ENCODE data around the gene HPD.

The HPD gene

GRCh38 chr12:121799842-121800693 is 58.6 kb downstream of the HPD start:
- peak overlapping the region; percentile 79 for H3K9ac ChIP-seq (ENCODE audit: low read depth, low read length)
- H3K27ac ChIP-seq (ENCODE audit: low read length): no peak overlapping the region
- no peaks in the 10 kb centered on the region for H3K9me3 ChIP-seq (ENCODE audit: insufficient read depth, low read depth, low read length)
- peaks cover 30% of the 10 kb centered on the region for H3K36me3 ChIP-seq (ENCODE audit: insufficient read depth, low read depth, low read length)
- no peaks in the 10 kb centered on the region for H3K27me3 ChIP-seq (ENCODE audit: insufficient read depth, low read length)
- H3K4me3 ChIP-seq (ENCODE audit: low read length): peak overlapping the region; percentile 79
- peaks cover 21% of the 10 kb centered on the region for H3K4me1 ChIP-seq (ENCODE audit: insufficient read depth, low read length)

DNA sequence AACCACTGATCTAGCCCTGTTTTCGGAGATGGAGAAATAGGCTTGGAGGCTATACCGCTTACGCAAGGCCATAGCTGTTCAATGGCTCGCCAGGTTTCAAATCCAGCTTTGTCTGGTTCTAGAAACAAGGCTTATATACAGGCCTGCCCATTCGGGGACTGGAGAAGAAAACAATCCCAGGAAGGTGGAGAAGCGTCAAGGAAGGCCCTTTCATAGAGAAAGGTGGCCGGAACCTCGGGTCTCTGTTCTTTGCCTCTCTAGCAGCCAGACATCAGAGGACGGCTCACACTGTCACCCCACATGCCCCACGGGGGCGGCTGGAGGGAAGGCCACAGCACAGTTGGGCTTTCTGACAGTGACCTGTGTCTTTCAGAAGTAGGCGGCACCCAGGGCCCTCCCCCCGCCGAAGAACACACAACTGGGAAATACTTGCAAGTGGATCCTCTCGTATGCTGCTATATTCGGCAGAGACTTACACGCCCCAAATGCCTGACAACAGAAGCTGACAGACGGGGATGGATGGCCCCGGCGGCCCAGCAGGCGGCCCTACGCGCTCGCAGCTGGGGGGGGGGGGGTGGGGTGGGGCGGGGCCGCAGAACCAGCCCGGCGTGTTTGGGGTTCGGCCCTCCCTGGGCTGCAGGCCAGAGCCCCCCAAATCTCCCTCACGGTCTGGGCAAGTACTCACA is 59.4 kb downstream of the HPD start:
- Histone ChIP-seq H3K4me3 (ENCODE audit: low read length) (peak overlapping the region; percentile 79), H3K9me3 (ENCODE audit: insufficient read depth, low read depth, low read length) (no peaks in the 10 kb centered on the region), H3K27ac (ENCODE audit: low read length) (no peak overlapping the region), H3K9ac (ENCODE audit: low read depth, low read length) (peak overlapping the region; percentile 79; the same call in 1 of the 2 replicates), H3K36me3 (ENCODE audit: insufficient read depth, low read depth, low read length) (peaks cover 30% of the 10 kb centered on the region), H3K27me3 (ENCODE audit: insufficient read depth, low read length) (no peaks in the 10 kb centered on the region), H3K4me1 (ENCODE audit: insufficient read depth, low read length) (peaks cover 21% of the 10 kb centered on the region)

GRCh38 chr12:121798787-121799155 is 59.9 kb downstream of the HPD start:
- no peaks in the 10 kb centered on the region for H3K9me3 ChIP-seq (ENCODE audit: insufficient read depth, low read depth, low read length)
- no peaks in the 10 kb centered on the region for H3K27me3 ChIP-seq (ENCODE audit: insufficient read depth, low read length)
- peak overlapping the region; percentile 57 for H3K4me3 ChIP-seq (ENCODE audit: low read length)
- H3K36me3 ChIP-seq (ENCODE audit: insufficient read depth, low read depth, low read length): peaks cover 30% of the 10 kb centered on the region
- H3K9ac ChIP-seq (ENCODE audit: low read depth, low read length): peak overlapping the region; percentile 32; the same call in 1 of the 2 replicates
- peaks cover 21% of the 10 kb centered on the region for H3K4me1 ChIP-seq (ENCODE audit: insufficient read depth, low read length)
- H3K27ac ChIP-seq (ENCODE audit: low read length): no peak overlapping the region

DNA sequence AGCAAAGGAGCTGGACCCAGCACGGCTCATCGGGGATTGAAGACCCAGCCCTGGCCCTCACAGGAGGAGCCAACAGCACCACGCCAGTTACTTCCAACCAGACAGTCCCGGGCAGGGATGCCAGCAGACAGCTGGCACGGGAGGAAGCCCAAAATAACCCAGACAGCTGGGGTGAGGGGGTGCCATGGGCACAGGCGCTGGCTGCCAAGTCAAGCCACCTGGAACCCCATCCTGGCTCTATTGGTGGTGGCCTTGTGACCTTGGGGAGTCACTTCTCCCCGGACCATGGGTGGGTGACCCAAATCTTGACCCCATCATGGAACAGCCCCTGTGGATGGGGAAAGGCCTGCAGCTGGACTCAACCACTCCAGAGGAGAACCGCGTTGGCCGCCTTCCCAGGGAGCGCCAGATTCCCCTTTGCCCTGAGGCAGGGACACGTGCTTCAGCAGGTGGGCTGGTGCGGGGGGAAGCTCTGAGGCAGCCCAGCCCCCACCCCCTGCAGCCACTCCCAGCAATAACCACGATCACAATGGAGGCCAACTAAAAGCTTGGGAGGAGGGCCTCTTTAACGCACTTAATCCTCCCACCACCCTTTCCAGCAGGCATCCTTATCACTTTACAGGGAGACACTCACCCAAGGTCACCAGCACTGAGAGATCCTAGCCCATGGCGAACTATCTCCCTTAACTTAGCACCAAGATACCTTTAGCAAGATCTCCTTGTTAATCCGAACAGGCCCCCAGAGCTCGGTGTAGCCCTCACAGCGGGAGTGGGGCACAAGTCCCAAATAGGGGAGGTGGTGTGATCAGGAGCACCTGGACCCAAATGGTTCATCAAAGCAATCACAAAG is 60.5 kb downstream of the HPD start:
- Histone ChIP-seq H3K4me1 (ENCODE audit: insufficient read depth, low read length) (peaks cover 21% of the 10 kb centered on the region), H3K4me3 (ENCODE audit: low read length) (peak overlapping the region; percentile 57), H3K27ac (ENCODE audit: low read length) (no peak overlapping the region), H3K9me3 (ENCODE audit: insufficient read depth, low read depth, low read length) (no peaks in the 10 kb centered on the region), H3K9ac (ENCODE audit: low read depth, low read length) (peak overlapping the region; percentile 32; the same call in 1 of the 2 replicates), H3K27me3 (ENCODE audit: insufficient read depth, low read length) (no peaks in the 10 kb centered on the region), H3K36me3 (ENCODE audit: insufficient read depth, low read depth, low read length) (peaks cover 30% of the 10 kb centered on the region)

DNA sequence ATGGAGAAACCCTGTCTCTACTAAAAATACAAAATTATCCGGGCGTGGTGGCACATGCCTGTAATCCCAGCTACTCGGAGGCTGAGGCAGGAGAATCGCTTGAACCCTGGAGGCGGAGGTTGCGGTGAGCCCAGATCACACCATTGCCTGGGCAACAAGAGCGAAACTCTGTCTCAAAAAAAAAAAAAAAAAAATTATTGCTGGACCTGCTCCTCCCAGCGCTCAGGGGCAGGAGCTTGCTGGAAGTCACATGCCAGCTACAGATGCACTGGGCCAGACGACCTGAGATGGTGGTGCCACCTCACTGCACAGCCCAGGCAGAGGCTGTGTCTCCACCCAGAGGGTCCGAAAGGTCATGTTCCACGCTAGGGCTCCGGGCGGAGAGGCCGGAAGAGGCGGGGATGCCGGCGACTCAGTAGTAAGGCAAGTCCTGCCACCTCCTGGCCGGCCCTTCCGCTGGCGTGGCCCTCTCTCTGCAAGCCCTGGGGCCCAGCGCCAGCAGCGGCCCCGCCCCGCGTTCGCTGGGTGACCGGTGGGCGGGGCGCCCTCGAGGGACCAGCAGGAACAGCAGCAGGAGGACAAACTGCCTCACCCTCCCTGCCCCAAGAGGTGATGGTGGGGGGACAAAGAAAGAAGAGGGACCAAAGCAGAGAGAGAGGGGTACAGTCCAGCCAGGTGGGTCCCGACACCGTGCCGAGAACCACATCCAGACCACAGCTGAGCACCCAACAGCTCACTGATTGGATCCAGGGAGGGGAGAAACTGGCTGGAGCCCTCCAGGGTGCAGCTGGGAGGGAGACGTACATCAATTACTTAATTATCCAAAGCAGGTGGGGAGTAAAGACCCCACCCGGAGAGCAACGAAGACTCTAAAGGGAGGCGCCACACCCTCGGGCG is 61.6 kb downstream of the HPD start:
- H3K36me3 ChIP-seq (ENCODE audit: insufficient read depth, low read depth, low read length): peaks cover 30% of the 10 kb centered on the region
- no peaks in the 10 kb centered on the region for H3K9me3 ChIP-seq (ENCODE audit: insufficient read depth, low read depth, low read length)
- H3K27ac ChIP-seq (ENCODE audit: low read length): no peak overlapping the region
- H3K4me1 ChIP-seq (ENCODE audit: insufficient read depth, low read length): peaks cover 26% of the 10 kb centered on the region
- no peaks in the 10 kb centered on the region for H3K27me3 ChIP-seq (ENCODE audit: insufficient read depth, low read length)
- H3K9ac ChIP-seq (ENCODE audit: low read depth, low read length): peak overlapping the region; percentile 32; the same call in 1 of the 2 replicates
- H3K4me3 ChIP-seq (ENCODE audit: low read length): peak overlapping the region; percentile 51

DNA sequence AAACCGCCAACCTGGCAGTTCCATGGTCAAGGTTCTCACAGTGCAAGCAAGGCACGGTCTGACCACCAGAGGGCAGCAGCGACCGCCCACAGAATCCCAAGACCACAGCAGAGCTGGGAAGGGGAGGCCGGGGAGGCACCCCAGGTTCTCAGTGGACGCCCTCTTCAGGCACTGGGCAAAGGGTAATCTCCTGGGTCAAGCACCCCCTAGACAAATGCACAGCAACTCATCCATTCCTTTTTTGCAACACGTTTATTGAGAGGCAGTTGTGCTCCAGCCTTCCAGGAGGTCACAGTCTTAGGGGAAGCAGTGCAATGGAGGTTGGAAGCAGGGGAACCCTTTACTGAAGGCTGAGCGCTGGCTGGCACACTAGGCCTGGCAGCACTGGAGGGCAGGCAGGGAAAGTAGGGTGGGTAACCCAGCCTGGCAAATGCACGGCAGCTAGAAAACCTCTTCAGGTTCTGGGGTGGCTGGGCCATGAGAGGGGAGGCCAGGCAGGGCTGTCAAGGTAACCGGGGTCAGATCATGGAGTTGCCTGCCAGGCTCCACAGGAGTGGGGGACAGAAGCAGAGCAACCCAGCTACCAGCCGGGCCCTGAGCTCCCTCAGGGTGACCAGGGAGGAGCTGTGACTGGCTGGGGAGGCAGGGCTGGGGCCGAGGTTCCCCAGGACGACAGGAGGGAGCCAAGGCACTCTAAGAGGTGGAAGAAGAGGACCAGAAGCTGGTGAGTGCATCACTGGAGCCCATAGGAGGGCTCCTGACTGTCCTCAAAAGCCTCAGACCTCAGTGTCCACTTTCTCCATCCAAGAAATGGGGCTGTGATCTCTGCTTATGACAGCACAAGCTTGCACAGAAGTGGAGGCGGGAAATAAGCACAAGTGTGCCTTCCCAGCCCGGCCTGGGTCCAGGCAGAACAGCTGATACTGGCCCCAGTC is 63.4 kb downstream of the HPD start:
- Histone ChIP-seq H3K27me3 (ENCODE audit: insufficient read depth, low read length) (no peaks in the 10 kb centered on the region), H3K9me3 (ENCODE audit: insufficient read depth, low read depth, low read length) (no peaks in the 10 kb centered on the region), H3K4me3 (ENCODE audit: low read length) (peak overlapping the region; percentile 51; the same call in 1 of the 2 replicates), H3K9ac (ENCODE audit: low read depth, low read length) (peak overlapping the region; percentile 46; the same call in 1 of the 2 replicates), H3K36me3 (ENCODE audit: insufficient read depth, low read depth, low read length) (peaks cover 30% of the 10 kb centered on the region), H3K4me1 (ENCODE audit: insufficient read depth, low read length) (peaks cover 26% of the 10 kb centered on the region), H3K27ac (ENCODE audit: low read length) (no peak overlapping the region)

DNA sequence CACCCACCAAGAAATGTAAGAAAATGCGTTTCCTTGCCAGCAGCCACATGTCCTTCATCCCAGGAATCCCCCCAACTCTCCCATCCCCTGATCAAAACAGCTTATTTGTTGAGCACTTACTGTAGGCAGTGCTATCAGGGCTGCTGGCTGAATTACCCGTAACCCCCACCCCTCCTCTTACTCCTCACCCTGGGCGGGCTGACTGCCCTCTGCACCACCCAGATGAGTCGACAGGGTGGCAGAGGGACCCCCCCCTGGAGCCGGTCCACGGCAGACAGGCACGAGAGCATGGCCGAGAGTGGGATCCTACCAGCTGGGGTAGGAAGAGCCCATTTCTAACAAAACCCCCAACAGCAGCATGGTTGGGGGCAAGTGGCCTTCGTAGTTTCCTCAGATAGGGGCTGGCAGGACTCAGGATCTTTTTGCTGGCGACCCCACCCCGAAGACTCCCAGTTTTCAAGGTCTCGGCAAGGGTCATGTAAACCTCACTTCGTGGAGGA is 64.1 kb downstream of the HPD start:
- no peaks in the 10 kb centered on the region for H3K9me3 ChIP-seq (ENCODE audit: insufficient read depth, low read depth, low read length)
- H3K27me3 ChIP-seq (ENCODE audit: insufficient read depth, low read length): no peaks in the 10 kb centered on the region
- peak overlapping the region; percentile 46; the same call in 1 of the 2 replicates for H3K9ac ChIP-seq (ENCODE audit: low read depth, low read length)
- H3K4me3 ChIP-seq (ENCODE audit: low read length): peak overlapping the region; percentile 51; the same call in 1 of the 2 replicates
- peaks cover 26% of the 10 kb centered on the region for H3K4me1 ChIP-seq (ENCODE audit: insufficient read depth, low read length)
- peaks cover 30% of the 10 kb centered on the region for H3K36me3 ChIP-seq (ENCODE audit: insufficient read depth, low read depth, low read length)
- no peak overlapping the region for H3K27ac ChIP-seq (ENCODE audit: low read length)

DNA sequence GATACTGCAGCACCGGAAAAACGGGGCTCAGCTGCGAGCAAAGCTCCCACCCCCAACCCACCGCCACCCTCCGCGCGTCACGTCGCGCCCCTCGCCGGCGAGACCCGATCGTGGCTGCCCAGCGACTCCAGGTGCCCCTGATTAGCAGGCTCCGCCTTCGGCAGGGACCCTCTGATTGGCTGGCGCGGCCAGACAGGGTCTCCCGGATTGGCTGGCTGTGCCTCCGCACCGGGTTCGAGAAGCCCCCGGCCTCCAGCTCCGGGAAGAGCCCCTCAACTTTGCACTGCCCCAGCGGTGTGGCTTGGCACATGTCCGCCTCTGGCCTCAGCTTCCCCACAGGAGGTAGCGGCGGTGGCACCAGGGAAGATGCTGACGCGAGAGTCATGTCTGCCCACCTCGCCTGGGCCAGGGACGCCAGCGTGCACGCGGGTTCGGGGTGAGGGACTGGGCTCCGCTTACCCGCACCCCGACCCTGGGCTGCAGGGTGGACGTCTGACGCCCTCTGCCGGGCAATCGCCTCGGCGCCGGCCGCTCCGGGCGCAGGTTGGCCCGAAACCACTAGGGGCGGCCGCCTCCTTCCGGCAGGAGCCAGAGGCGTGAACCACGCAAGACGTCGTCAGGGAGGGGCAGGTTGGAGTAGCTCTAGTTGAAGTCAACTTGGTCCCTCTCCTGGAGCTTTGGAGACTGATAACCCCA is 64.7 kb downstream of the HPD start:
- no peaks in the 10 kb centered on the region for H3K27me3 ChIP-seq (ENCODE audit: insufficient read depth, low read length)
- no peak overlapping the region for H3K27ac ChIP-seq (ENCODE audit: low read length)
- H3K4me3 ChIP-seq (ENCODE audit: low read length): peak overlapping the region; percentile 63
- H3K36me3 ChIP-seq (ENCODE audit: insufficient read depth, low read depth, low read length): peaks cover 28% of the 10 kb centered on the region
- H3K9ac ChIP-seq (ENCODE audit: low read depth, low read length): peak overlapping the region; percentile 46; the same call in 1 of the 2 replicates
- no peaks in the 10 kb centered on the region for H3K9me3 ChIP-seq (ENCODE audit: insufficient read depth, low read depth, low read length)
- H3K4me1 ChIP-seq (ENCODE audit: insufficient read depth, low read length): peaks cover 22% of the 10 kb centered on the region

DNA sequence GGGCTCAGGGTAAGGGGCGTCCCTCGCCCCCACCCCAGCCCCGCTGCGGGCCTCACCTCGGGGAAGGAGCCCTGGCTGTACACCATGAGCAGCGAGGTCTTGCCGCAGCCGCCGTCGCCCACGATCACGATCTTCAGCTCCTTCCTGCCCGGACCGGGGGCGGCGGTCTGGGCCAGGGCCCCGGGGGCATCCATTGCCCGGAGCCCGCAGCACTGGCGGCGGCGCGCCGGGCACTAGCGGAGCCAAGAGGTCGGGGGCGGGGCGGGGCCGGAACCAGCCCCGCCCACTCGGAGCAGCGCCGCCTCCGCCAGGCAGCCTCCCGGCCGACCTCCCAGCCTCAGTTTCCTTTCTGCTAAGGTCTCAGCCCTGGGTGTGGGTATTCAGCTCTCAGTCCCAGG is 65.2 kb downstream of the HPD start, which contains the start of gene RHOF:
RHOF (minus strand) TSS at position 249 of the 398 bp plus-strand sequence; CDS start at position 194, 55 bp downstream.
- no peaks in the 10 kb centered on the region for H3K9me3 ChIP-seq (ENCODE audit: insufficient read depth, low read depth, low read length)
- no peak within 1 kb of the TSS for H3K27ac ChIP-seq (ENCODE audit: low read length)
- H3K4me1 ChIP-seq (ENCODE audit: insufficient read depth, low read length): peaks cover 17% of the 10 kb centered on the region
- H3K36me3 ChIP-seq (ENCODE audit: insufficient read depth, low read depth, low read length): peaks cover 22% of the 10 kb centered on the region
- H3K4me3 ChIP-seq (ENCODE audit: low read length): peak within 1 kb of the TSS; percentile 63
- no peaks in the 10 kb centered on the region for H3K27me3 ChIP-seq (ENCODE audit: insufficient read depth, low read length)
- H3K9ac ChIP-seq (ENCODE audit: low read depth, low read length): peak within 1 kb of the TSS; percentile 57; the same call in 1 of the 2 replicates
